Activated naive CD4-positive, alpha-beta T cell treated with anti-CD3 and anti-CD28 coated beads, Interleukin-2, amount 50 U/mL, for 16 hours (primary cell): ENCODE data around the gene USP49.
"Not testable (repeated sequence)": the region's sequence is repeated elsewhere in the genome, so short reads cannot be mapped to it uniquely, and the experiment has no call there.

Experiments
- DNase-seq: peaks from one replicate; pipeline ENCODE4 v3.0.0-alpha.2; 2020

The USP49 gene

GRCh38 chr6:41778895-41779294, 116.3 kb downstream of the USP49 start:
- DNase-seq: no peak

- DNase-seq: no peak
These were observed 117.5 kb downstream of the USP49 start for GRCh38 chr6:41777551-41778285.

- DNase-seq: no peak
These were observed 119.8 kb downstream of the USP49 start for GRCh38 chr6:41775293-41775882.

GRCh38 chr6:41774841-41775240, 120.3 kb downstream of the USP49 start:
- no peak for DNase-seq

GRCh38 chr6:41771058-41771983, 123.9 kb downstream of the USP49 start:
- no peak for DNase-seq

- DNase-seq: no peak
These were observed 124.7 kb downstream of the USP49 start for GRCh38 chr6:41770381-41771057.

- no peak for DNase-seq
These were observed 125.8 kb downstream of the USP49 start for GRCh38 chr6:41769376-41769775.

GRCh38 chr6:41768545-41769308, 126.4 kb downstream of the USP49 start:
- no peak for DNase-seq

DNA sequence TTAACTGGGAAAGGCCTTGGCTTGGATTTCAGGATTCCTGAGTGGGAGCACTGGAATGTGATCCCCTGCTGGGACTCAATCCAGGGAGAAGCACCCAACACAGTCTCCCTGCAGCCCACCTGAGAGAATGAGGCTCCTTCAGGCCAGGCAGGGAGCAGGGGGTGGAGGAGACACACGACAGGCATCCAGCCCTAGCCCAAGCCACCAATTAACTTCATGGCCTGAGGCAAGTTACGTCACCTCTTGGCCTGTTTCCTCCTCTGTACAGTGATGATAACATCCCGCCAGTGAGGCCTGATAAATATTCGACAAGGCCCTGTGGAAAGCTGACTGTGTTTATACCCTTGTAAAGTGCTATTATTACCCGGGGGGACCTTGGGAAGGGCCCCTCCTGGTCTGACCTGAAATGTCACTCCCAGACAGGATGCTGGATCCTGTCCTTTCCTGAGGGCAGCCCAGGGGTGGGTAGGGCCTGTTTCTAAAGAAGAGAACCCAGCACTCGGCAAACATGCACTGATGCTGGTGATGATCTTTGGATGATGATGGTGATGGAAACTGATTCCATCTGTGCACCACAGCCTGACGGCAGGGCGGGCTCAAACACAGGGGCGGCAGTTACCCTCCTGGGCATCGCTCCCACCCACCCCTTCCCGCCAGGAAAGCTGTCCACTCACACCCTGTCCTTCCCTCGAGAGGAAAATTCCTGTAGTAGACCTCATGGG, 127.9 kb downstream of the USP49 start:
- no peak for DNase-seq

DNA sequence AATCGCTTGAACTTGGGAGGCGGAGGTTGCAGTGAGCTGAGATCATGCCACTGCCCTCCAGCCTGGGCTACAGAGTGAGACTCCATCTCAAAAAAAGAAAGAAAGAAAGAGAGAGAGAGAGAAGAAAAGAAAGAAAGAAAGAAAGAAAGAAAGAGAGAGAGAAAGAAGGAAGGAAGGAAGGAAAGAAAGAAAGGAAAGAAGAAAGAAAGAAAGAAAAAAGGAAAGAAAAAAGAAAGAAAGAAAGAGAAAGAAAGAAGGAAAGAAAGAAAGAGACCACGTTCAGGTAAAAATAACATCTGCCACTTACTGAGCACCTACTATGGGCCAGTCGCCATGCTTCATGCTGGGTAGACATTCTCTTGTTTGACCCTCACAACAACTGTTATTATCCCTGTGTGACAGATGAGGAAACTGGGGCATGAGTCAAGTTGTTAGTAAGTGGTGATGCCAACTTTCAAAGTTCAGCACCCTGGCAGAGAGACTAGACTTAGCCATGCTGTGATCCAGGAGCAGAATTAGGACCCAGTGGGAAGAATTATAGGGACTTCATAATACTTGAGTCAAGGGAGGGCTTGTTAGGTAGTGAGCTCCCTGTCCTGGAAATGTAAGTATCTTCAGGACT, 129.0 kb downstream of the USP49 start:
- DNase-seq: not testable (repeated sequence)

DNA sequence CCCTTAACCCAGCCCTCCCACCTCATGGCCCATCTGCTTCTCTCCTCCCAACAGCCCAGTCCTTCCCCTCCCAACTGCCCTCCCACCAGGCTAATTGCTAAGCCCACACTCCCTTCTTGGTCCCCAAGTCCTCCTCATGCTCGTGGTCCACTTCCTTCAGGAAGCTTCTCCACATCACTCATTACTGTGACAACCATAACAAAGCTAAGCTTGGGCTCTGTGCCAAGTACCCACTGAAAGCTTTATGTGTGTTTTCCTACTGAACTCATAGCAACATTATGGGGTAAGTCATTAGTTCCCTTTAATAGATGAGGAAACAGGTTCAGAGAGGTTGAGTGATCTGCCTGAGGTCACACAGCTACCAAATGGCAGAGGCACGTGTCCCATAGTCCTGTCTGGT, 131.7 kb downstream of the USP49 start:
- DNase-seq: no peak

GRCh38 chr6:41759905-41760579, 135.1 kb downstream of the USP49 start:
- DNase-seq: no peak

GRCh38 chr6:41759106-41759904, 135.9 kb downstream of the USP49 start:
- no peak for DNase-seq

DNA sequence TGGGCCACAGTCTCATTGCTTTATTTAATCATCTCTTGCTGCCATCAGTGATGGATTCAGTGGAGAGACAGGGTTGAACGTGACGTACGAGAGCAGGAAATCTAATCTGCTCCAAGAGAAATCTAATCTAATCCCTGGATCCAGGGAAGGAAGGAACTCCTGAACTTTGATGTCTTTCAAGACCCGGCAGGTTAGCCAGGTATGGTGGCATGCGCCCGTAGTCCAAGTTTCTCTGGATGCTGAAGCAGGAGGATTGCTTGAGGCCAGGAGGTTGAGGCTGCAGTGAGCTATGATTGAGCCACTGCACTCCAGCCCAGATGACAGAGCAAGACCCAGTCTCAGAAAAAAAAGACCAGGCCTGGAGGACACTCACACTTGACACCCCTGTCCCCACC, 136.5 kb downstream of the USP49 start:
- no peak for DNase-seq

GRCh38 chr6:41757931-41758640, 137.1 kb downstream of the USP49 start:
- DNase-seq: no peak

DNA sequence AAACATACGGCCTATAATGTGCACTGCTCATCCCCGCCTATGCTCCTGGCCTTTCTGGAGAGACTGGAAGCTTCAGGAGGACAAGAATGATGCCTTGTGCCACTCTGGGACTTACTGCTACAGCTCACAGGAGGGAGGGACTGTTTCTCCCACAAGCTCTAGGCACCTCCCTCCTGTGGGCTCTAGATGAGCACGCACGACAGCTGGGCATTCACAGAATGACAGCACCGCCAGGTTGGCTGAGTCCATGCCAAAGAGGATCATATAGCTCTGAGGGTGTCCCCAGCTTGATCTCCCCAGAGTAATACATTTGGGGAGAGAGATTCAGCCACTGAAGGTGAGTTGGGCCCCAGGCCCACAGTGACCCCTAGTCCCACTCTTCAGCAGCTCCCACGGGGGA, 137.9 kb downstream of the USP49 start:
- DNase-seq: no peak

- no peak for DNase-seq
These were observed 138.8 kb downstream of the USP49 start for GRCh38 chr6:41756354-41756753.

DNA sequence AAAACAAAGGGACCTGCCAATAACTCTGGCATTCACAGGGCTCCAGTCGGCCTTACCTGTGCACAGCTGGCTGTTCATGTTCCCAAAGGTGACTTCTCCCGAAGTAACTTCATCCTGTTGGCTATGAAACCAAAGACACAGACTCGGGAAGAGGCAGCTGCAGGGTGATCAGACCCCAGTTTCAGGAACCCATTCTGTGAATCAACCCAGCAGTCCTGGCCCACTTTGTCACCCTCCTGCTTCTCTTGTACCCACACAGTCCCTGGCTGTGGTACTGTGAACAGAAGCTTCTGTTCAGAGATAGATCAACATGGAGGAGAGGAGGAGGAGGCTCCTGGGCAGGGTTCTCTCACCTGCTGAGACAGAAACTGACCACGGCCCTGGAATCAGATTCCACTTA, 139.3 kb downstream of the USP49 start:
- no peak for DNase-seq

- DNase-seq: no peak
These were observed 144.8 kb downstream of the USP49 start for GRCh38 chr6:41750374-41750773.
